ENCODE data around the gene CORO2A. TPM values are rescaled to one million over a fixed set of nuclear protein-coding genes. Genes with fewer than 3 reads are reported as not detected.

Gene CORO2A
- total and polyA plus RNA-seq, 2 of the 4 experiments (the other 2 are of a cell fraction) = 1.9 to 2.2 TPM

- no peak overlapping the region for H2AK9ac ChIP-seq (replicated peaks; ENCODE audit: low read depth, low read length, poor library complexity)
- no peak overlapping the region for H2BK120ac ChIP-seq (ENCODE audit: low read depth, low read length)
- H3K9me1 ChIP-seq (ENCODE audit: insufficient read depth, low read length) = no peaks in the 10 kb centered on the region
- no peaks in the 10 kb centered on the region for H3K79me1 ChIP-seq (ENCODE audit: low read depth in 1 of 2, low read length in 2 of 2)
- H2AK5ac ChIP-seq (ENCODE audit: low read depth, low read length) = no peak overlapping the region
- CTCF ChIA-PET = no interaction called here
- no peak overlapping the region for H3K9ac ChIP-seq (ENCODE audit: low read depth, low read length)
- no peak overlapping the region for H2BK5ac ChIP-seq (ENCODE audit: low read depth, low read length, poor library complexity, severe bottlenecking)
- H3K4me1 ChIP-seq (ENCODE audit: control insufficient read depth, insufficient read depth, low read length) = peaks cover 6% of the 10 kb centered on the region; the same call in 1 of the 2 replicates
- no peak overlapping the region for H4K91ac ChIP-seq (ENCODE audit: insufficient read depth, low read depth, low read length)
- in situ Hi-C loops (cut with MboI; ENCODE audit: low sequenced_read_pairs) = no loop called here
- intact Hi-C loops (cut with micrococcal nuclease) = no loop called here
- no peak overlapping the region for H3K4ac ChIP-seq (ENCODE audit: low read depth, low read length)
- H4K20me1 ChIP-seq (ENCODE audit: insufficient read depth, low read length) = no peaks in the 10 kb centered on the region
- TF ChIP-seq MAZ (IDR thresholded peaks at IDR 0.05; ENCODE audit: borderline replicate concordance, low read depth, low read length) = no peak
- no peak for TF ChIP-seq RCOR1 (IDR thresholded peaks at IDR 0.05; ENCODE audit: insufficient replicate concordance, low read length)
- TF ChIP-seq USF2 (IDR thresholded peaks at IDR 0.05; ENCODE audit: low read depth, low read length) = no peak
- TF ChIP-seq, protein P1, sequence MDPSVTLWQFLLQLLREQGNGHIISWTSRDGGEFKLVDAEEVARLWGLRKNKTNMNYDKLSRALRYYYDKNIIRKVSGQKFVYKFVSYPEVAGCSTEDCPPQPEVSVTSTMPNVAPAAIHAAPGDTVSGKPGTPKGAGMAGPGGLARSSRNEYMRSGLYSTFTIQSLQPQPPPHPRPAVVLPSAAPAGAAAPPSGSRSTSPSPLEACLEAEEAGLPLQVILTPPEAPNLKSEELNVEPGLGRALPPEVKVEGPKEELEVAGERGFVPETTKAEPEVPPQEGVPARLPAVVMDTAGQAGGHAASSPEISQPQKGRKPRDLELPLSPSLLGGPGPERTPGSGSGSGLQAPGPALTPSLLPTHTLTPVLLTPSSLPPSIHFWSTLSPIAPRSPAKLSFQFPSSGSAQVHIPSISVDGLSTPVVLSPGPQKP (IDR thresholded peaks at IDR 0.05; ENCODE audit: borderline replicate concordance, low read depth, low read length) = no peak
- TF ChIP-seq FOS (IDR thresholded peaks at IDR 0.05; ENCODE audit: low read depth, low read length) = no peak
- no peak for TF ChIP-seq MXI1 (IDR thresholded peaks at IDR 0.05; ENCODE audit: borderline replicate concordance, low read depth, low read length)
- TF ChIP-seq CEBPB (IDR thresholded peaks at IDR 0.05; ENCODE audit: low read depth, low read length) = no peak
- TF ChIP-seq RFX5 (IDR thresholded peaks at IDR 0.05; ENCODE audit: low read depth, low read length) = no peak
- no peak for TF ChIP-seq CTCF (conservative IDR thresholded peaks at IDR 0.05; ENCODE audit: low read depth, low read length)
- TF ChIP-seq POLR2A (IDR thresholded peaks at IDR 0.05; ENCODE audit: low read depth, low read length) = no peak
- TF ChIP-seq CHD1 (IDR thresholded peaks at IDR 0.05; ENCODE audit: low read depth, low read length) = no peak
- no peak for TF ChIP-seq SMC3 (IDR thresholded peaks at IDR 0.05; ENCODE audit: low read depth, low read length)
- H2AFZ ChIP-seq (replicated peaks; ENCODE audit: low read length, poor library complexity) = no peak overlapping the region
- no peaks in the 10 kb centered on the region for H3K27me3 ChIP-seq (ENCODE audit: control insufficient read depth, insufficient read depth, low read length)
- ATAC-seq (ENCODE audit: low read depth) = no peak
- H3K23ac ChIP-seq (ENCODE audit: low read depth, low read length) = no peak overlapping the region
- H3K4me2 ChIP-seq (ENCODE audit: low read depth, low read length) = no peak overlapping the region
- no peak for DNase-seq
- no peak overlapping the region for H3K56ac ChIP-seq (ENCODE audit: extremely low read depth, insufficient read depth, low read length)
- no peak overlapping the region for H3K4me3 ChIP-seq (ENCODE audit: insufficient read depth, low read depth, low read length)
- no peak overlapping the region for H4K8ac ChIP-seq (ENCODE audit: low read depth in 2 of 2, low read length in 2 of 2)
- no peak overlapping the region for H3K27ac ChIP-seq (ENCODE audit: insufficient read depth, low read length)
- dilution Hi-C loops (cut with HindIII; ENCODE audit: low sequenced_read_pairs, unreplicated experiment) = no loop called here
- no TSS peak for BruUV-seq (replicated peaks)
- POLR2A ChIA-PET (ENCODE audit: unreplicated experiment) = interaction anchor here (0.5 kb wide), 1 partner anchor 94 kb away, joined by 3 read pairs; no protein-coding TSS in a partner anchor
- no peaks in the 10 kb centered on the region for H3K36me3 ChIP-seq (ENCODE audit: control insufficient read depth, insufficient read depth, low read length)
- no peak overlapping the region for H3K14ac ChIP-seq (replicated peaks; ENCODE audit: low read depth, low read length)
- no peak overlapping the region for H2BK15ac ChIP-seq (ENCODE audit: low read depth, low read length)
- H4K5ac ChIP-seq (ENCODE audit: low read depth, low read length) = no peak overlapping the region
- H3K18ac ChIP-seq (ENCODE audit: low read depth, low read length) = no peak overlapping the region
- no peak overlapping the region for H2BK20ac ChIP-seq (ENCODE audit: low read depth, low read length)
- H3K9me3 ChIP-seq (ENCODE audit: control insufficient read depth, insufficient read depth, low read length) = no peaks in the 10 kb centered on the region
- WGBS, 2 experiments (ENCODE audit: extremely low coverage in 2 of 2, insufficient read length in 1 of 2) = 75% methylated on average over 5 of the region's 7 CpGs; no CpG with 5 or more reads in 1 of the 2 experiments
These were observed 42.3 kb downstream of the CORO2A start for GRCh38 chr9:98150164-98150563.

Measured in IMR-90 (cell line).